OCI-LY7 (cell line): ENCODE data around the gene SNX12. TPM values are rescaled to one million over a fixed set of nuclear protein-coding genes. Genes with fewer than 3 reads are reported as not detected.

Experiments used
- Bru-seq: library from RNA; stranded (reverse); fragments of 400-500 nt; gene quantifications from one replicate; lab custom pipeline; 2021; lab: Mats Ljungman, UMichigan
- BruChase-seq, 2 experiments: library from RNA; stranded (reverse); fragments of 400-500 nt; gene quantifications; one replicate each; lab custom pipeline; 2021; lab: Mats Ljungman, UMichigan
- BruUV-seq: library from RNA; stranded (reverse); fragments of 400-500 nt; replicated peaks from 2 replicates; lab custom pipeline; 2021; lab: Mats Ljungman, UMichigan
- CTCF ChIA-PET: fragments of 300-600 bp; sonication (Branson Sonifier 250); formaldehyde crosslinking; loops from one replicate; lab custom pipeline; 2022; ENCODE audit warnings: antibody characterized with exemption; ENCODE audit not compliant: unreplicated experiment; lab: Charles Lee
- POLR2A ChIA-PET: fragments of 300-600 bp; sonication (Branson Sonifier 250); formaldehyde crosslinking; loops from one replicate; lab custom pipeline; 2022; ENCODE audit warnings: antibody characterized with exemption; lab: Charles Lee
- DNase-seq: peaks from one replicate; pipeline ENCODE4 v3.0.0-alpha.2; 2015; ENCODE audit warnings: low spot score
- H2AFZ ChIP-seq: fragments of 200-600 bp; sonication (generic), shearing (Covaris generic); 2 replicates; pipeline ENCODE4 v1.6.1; 2014; ENCODE audit warnings: mild to moderate bottlenecking, antibody characterized with exemption, low read length, moderate library complexity
- H3K27ac ChIP-seq: fragments of 200-600 bp; sonication (generic); 2 replicates; pipeline ENCODE4 v1.5.1; 2014; ENCODE audit warnings: mixed run types, low read depth, mild to moderate bottlenecking, moderate library complexity, low read length, inconsistent platforms; ENCODE audit not compliant: poor library complexity, severe bottlenecking
- H3K36me3 ChIP-seq: fragments of 200-600 bp; sonication (generic); 2 replicates; pipeline ENCODE4 v1.6.1; 2014; ENCODE audit warnings: mild to moderate bottlenecking, antibody characterized with exemption, low read length, moderate library complexity, mixed read lengths; ENCODE audit not compliant: insufficient read depth
- H3K4me1 ChIP-seq: fragments of 200-600 bp; sonication (generic); 2 replicates; pipeline ENCODE4 v1.5.1; 2014; ENCODE audit warnings: mild to moderate bottlenecking, low read length; ENCODE audit not compliant: insufficient read depth, poor library complexity, severe bottlenecking
- H3K4me2 ChIP-seq: fragments of 200-600 bp; sonication (generic); 2 replicates; pipeline ENCODE4 v1.6.1; 2014; ENCODE audit warnings: mild to moderate bottlenecking, low read length
- H3K4me3 ChIP-seq: fragments of 200-600 bp; sonication (generic); 2 replicates; pipeline ENCODE4 v1.5.1; 2014; ENCODE audit warnings: mild to moderate bottlenecking, low read depth, low read length; ENCODE audit not compliant: poor library complexity, severe bottlenecking
- H3K79me2 ChIP-seq: fragments of 200-600 bp; sonication (generic); 2 replicates; pipeline ENCODE4 v1.6.1; 2016; ENCODE audit warnings: low read depth, mild to moderate bottlenecking, low read length, moderate library complexity, mixed read lengths; ENCODE audit not compliant: insufficient read depth
- H3K9me2 ChIP-seq: fragments of 200-600 bp; sonication (generic); 2 replicates; pipeline ENCODE4 v1.6.1; 2016; ENCODE audit warnings: mild to moderate bottlenecking, low read length, mixed read lengths; ENCODE audit not compliant: insufficient read depth
- H3K9me3 ChIP-seq: fragments of 200-600 bp; sonication (generic); 2 replicates; pipeline ENCODE4 v1.6.1; 2014; ENCODE audit warnings: mild to moderate bottlenecking, mixed run types, low read length, mixed read lengths
- H4K20me1 ChIP-seq: fragments of 200-600 bp; sonication (generic); 2 replicates; pipeline ENCODE4 v1.6.1; 2014; ENCODE audit warnings: mild to moderate bottlenecking, antibody characterized with exemption, low read length, moderate library complexity, mixed read lengths; ENCODE audit not compliant: insufficient read depth
- CTCF ChIP-seq: fragments of 200-600 bp; sonication (generic); conservative IDR thresholded peaks from 2 replicates; pipeline ENCODE4 v1.5.1; 2014; ENCODE audit warnings: mild to moderate bottlenecking, antibody characterized with exemption, low read length, moderate library complexity, mixed read lengths
- EZH2phosphoT487 ChIP-seq: fragments of 200-600 bp; sonication (generic); IDR thresholded peaks from 2 replicates; pipeline ENCODE4 v1.6.1; 2018; ENCODE audit warnings: low read depth, borderline replicate concordance, mild to moderate bottlenecking, mixed run types, antibody characterized with exemption, low read length, moderate library complexity, mixed read lengths
- intact Hi-C: fragments of 100-400 bp; cut with micrococcal nuclease; formaldehyde crosslinking; loops from one replicate; pipeline ENCODE4 v1.10.0; 2022; ENCODE audit not compliant: unreplicated experiment
- long read RNA-seq: library from polyadenylated mRNA; stranded (forward); transcript quantifications from one replicate; pipeline ENCODE4 v2.0.0, GENCODE V29; 2022
- total RNA-seq, 2 experiments: library from RNA; depleted of rRNA in 1 of 2; stranded (reverse); fragments of >200 nt in 1 of 2; shearing (Covaris generic) in 1 of 2; gene quantifications; 2 replicates each; pipeline ENCODE4 v1.2.3, GENCODE V29; 2014 to 2022

Gene SNX12
- 21.3 and 24.8 TPM in 2 replicates for total RNA-seq (2014; rRNA removed; shearing (Covaris generic))
- total RNA-seq (2022) = 27.4 and 28.7 TPM in 2 replicates
- percentile 57 among the genes with signal in this experiment for Bru-seq, nascent RNA
- percentile 74 among the genes with signal in this experiment for BruChase-seq, experiment 1, labeled RNA remaining after a 6-hour chase
- percentile 83 among the genes with signal in this experiment for BruChase-seq, experiment 2, labeled RNA remaining after a 2-hour chase
- long read RNA-seq, partial matches to known transcripts = 0 of 5 reads
- long read RNA-seq, other reads (novel, unspliced or antisense) = 4 of 5 reads

GRCh38 chrX:71068044-71068918 lies at the start of gene SNX12:
Gene SNX12 (minus strand): TSS chrX:71068334. CDS start chrX:71068306, 28 bp downstream.
- BruUV-seq = no TSS peak
- Histone ChIP-seq H3K9me2 (no peaks in the 10 kb centered on the region), H4K20me1 (no peaks in the 10 kb centered on the region; the same call in 1 of the 2 replicates), H3K36me3 (no peaks in the 10 kb centered on the region; the same call in 1 of the 2 replicates), H3K79me2 (peaks cover 19% of the 10 kb centered on the region; the same call in 1 of the 2 replicates), H3K4me3 (peak within 1 kb of the TSS; percentile 96), H3K9me3 (no peaks in the 10 kb centered on the region), H2AFZ (peak within 1 kb of the TSS; percentile 98), H3K27ac (peak within 1 kb of the TSS; percentile 69), H3K4me1 (peaks cover 7% of the 10 kb centered on the region), H3K4me2 (peak within 1 kb of the TSS; percentile 97)
- TF ChIP-seq CTCF (no peak), EZH2phosphoT487 (no peak)
- DNase-seq = peak; percentile 93
- intact Hi-C loops = loop anchor here (1.0 to 2.0 kb wide), 2 partner anchors 114 to 465 kb away; partner anchors contain the start of gene OGT
- CTCF ChIA-PET = no interaction called here
- POLR2A ChIA-PET = interaction anchor here (0.6 to 0.8 kb wide), 2 partner anchors 10 to 130 kb away, joined by 3 read pairs; no protein-coding TSS in a partner anchor

- TF ChIP-seq EZH2phosphoT487 (no peak), CTCF (no peak)
- Histone ChIP-seq H3K9me2 (no peaks in the 10 kb centered on the region), H3K9me3 (no peaks in the 10 kb centered on the region), H3K4me3 (peak overlapping the region; percentile 81), H3K36me3 (peaks cover 20% of the 10 kb centered on the region), H3K79me2 (no peaks in the 10 kb centered on the region), H4K20me1 (no peaks in the 10 kb centered on the region), H3K4me2 (peak overlapping the region; percentile 64), H2AFZ (no peak overlapping the region), H3K4me1 (peaks cover 35% of the 10 kb centered on the region), H3K27ac (peak overlapping the region; percentile 58)
- DNase-seq = no peak
- intact Hi-C loops = loop anchor here (10.0 kb wide), 1 partner anchor 167 kb away; the partner anchor contains the start of gene NONO
- no TSS peak for BruUV-seq
- POLR2A ChIA-PET = interaction anchor here (0.9 to 1.7 kb wide), 3 partner anchors 15 to 530 kb away, joined by 3 to 10 read pairs (median 6); no protein-coding TSS in a partner anchor
- CTCF ChIA-PET = no interaction called here
Measured at GRCh38 chrX:71117358-71117757, 49.2 kb upstream of the SNX12 start.
